HEK293 (cell line): ENCODE data around the gene LCA5L.
A peak's percentile ranks its signal among the peaks of the same experiment; 100 is the strongest.

Source experiments
- HOXA7 ChIP-seq: sonication (generic); formaldehyde crosslinking; IDR thresholded peaks from 2 replicates; pipeline ENCODE4 v1.8.1; 2022; ENCODE audit warnings: missing genetic modification reagents, borderline replicate concordance
- HOXD13 ChIP-seq: sonication (generic); formaldehyde crosslinking; IDR thresholded peaks from 2 replicates; pipeline ENCODE4 v1.8.0; 2022; ENCODE audit warnings: missing genetic modification reagents, borderline replicate concordance
- KLF16 ChIP-seq: fragments of 450-650 bp; formaldehyde crosslinking; IDR thresholded peaks from 2 replicates; pipeline ENCODE4 v1.5.1; 2017; ENCODE audit warnings: missing biosample characterization, missing genetic modification characterization
- KLF9 ChIP-seq: fragments of 450-650 bp; formaldehyde crosslinking; IDR thresholded peaks from 2 replicates; pipeline ENCODE4 v1.5.1; 2016; ENCODE audit warnings: missing biosample characterization, missing genetic modification characterization, low read depth
- OSR2 ChIP-seq: fragments of 450-650 bp; formaldehyde crosslinking; IDR thresholded peaks from 2 replicates; pipeline ENCODE4 v1.5.1; 2016; ENCODE audit warnings: missing biosample characterization, missing genetic modification characterization
- ZBTB20 ChIP-seq: fragments of 450-650 bp; formaldehyde crosslinking; IDR thresholded peaks from 2 replicates; pipeline ENCODE4 v1.5.1; 2016; ENCODE audit warnings: missing biosample characterization, missing genetic modification characterization
- ZFP69B ChIP-seq: fragments of 450-650 bp; formaldehyde crosslinking; IDR thresholded peaks from 2 replicates; pipeline ENCODE4 v1.5.1; 2016; ENCODE audit warnings: missing biosample characterization, missing genetic modification characterization
- ZNF112 ChIP-seq: fragments of 450-650 bp; formaldehyde crosslinking; IDR thresholded peaks from 2 replicates; pipeline ENCODE4 v1.5.0; 2017; ENCODE audit warnings: missing biosample characterization, missing genetic modification characterization
- ZNF114 ChIP-seq: fragments of 450-650 bp; formaldehyde crosslinking; IDR thresholded peaks from 2 replicates; pipeline ENCODE4 v1.5.0; 2017; ENCODE audit warnings: missing biosample characterization, missing genetic modification characterization
- ZNF157 ChIP-seq: fragments of 450-650 bp; formaldehyde crosslinking; IDR thresholded peaks from 2 replicates; pipeline ENCODE4 v1.5.1; 2016; ENCODE audit warnings: missing biosample characterization, missing genetic modification characterization
- ZNF248 ChIP-seq: fragments of 450-650 bp; formaldehyde crosslinking; IDR thresholded peaks from 2 replicates; pipeline ENCODE4 v1.5.1; 2017; ENCODE audit warnings: missing biosample characterization, missing genetic modification characterization
- ZNF426 ChIP-seq: fragments of 450-650 bp; formaldehyde crosslinking; IDR thresholded peaks from 2 replicates; pipeline ENCODE4 v1.5.1; 2017; ENCODE audit warnings: missing biosample characterization, missing genetic modification characterization, mild to moderate bottlenecking, inconsistent platforms, moderate library complexity
- ZNF521 ChIP-seq: fragments of 450-650 bp; formaldehyde crosslinking; IDR thresholded peaks from 2 replicates; pipeline ENCODE4 v1.5.1; 2017; ENCODE audit warnings: missing biosample characterization, mild to moderate bottlenecking, missing genetic modification characterization
- ZNF530 ChIP-seq: fragments of 450-650 bp; formaldehyde crosslinking; IDR thresholded peaks from 2 replicates; pipeline ENCODE4 v1.5.1; 2016; ENCODE audit warnings: low read depth, missing biosample characterization, missing genetic modification characterization
- ZNF549 ChIP-seq: fragments of 450-650 bp; IDR thresholded peaks from 2 replicates; pipeline ENCODE4 v1.5.1; 2018; ENCODE audit warnings: missing biosample characterization, missing genetic modification characterization, mild to moderate bottlenecking, inconsistent platforms, moderate library complexity
- ZNF555 ChIP-seq: fragments of 450-650 bp; formaldehyde crosslinking; conservative IDR thresholded peaks from 2 replicates; pipeline ENCODE4 v1.5.1; 2017; ENCODE audit warnings: missing biosample characterization, mild to moderate bottlenecking, missing genetic modification characterization, inconsistent platforms
- ZNF560 ChIP-seq: fragments of 450-650 bp; formaldehyde crosslinking; IDR thresholded peaks from 2 replicates; pipeline ENCODE4 v1.5.1; 2017; ENCODE audit warnings: missing biosample characterization, missing genetic modification characterization, borderline replicate concordance
- ZNF585B ChIP-seq: fragments of 450-650 bp; formaldehyde crosslinking; IDR thresholded peaks from 2 replicates; pipeline ENCODE4 v1.5.1; 2016; ENCODE audit warnings: missing biosample characterization, missing genetic modification characterization
- ZNF629 ChIP-seq: fragments of 450-650 bp; formaldehyde crosslinking; IDR thresholded peaks from 2 replicates; pipeline ENCODE4 v1.5.1; 2017; ENCODE audit warnings: missing biosample characterization, missing genetic modification characterization
- ZNF660 ChIP-seq: fragments of 450-650 bp; IDR thresholded peaks from 2 replicates; pipeline ENCODE4 v1.5.1; 2018; ENCODE audit warnings: missing biosample characterization, mild to moderate bottlenecking, missing genetic modification characterization
- TF ChIP-seq, protein P1 (sequence below): fragments of 450-650 bp; formaldehyde crosslinking; IDR thresholded peaks from 2 replicates; pipeline ENCODE4; 2016; ENCODE audit warnings: missing biosample characterization, missing genetic modification characterization
- TF ChIP-seq, protein P2 (sequence below): fragments of 450-650 bp; formaldehyde crosslinking; IDR thresholded peaks from 2 replicates; pipeline ENCODE4 v1.5.1; 2016; ENCODE audit warnings: missing biosample characterization, missing genetic modification characterization
- TF ChIP-seq, protein P3 (sequence below): fragments of 450-650 bp; IDR thresholded peaks from 2 replicates; pipeline ENCODE4 v1.5.1; 2018; ENCODE audit warnings: missing biosample characterization, mild to moderate bottlenecking, missing genetic modification characterization
- TF ChIP-seq, protein P4 (sequence below): fragments of 450-650 bp; formaldehyde crosslinking; IDR thresholded peaks from 2 replicates; pipeline ENCODE4 v1.5.1; 2017; ENCODE audit warnings: missing biosample characterization, missing genetic modification characterization
- TF ChIP-seq, protein P5 (sequence below): fragments of 450-650 bp; formaldehyde crosslinking; IDR thresholded peaks from 2 replicates; pipeline ENCODE4 v1.5.1; 2016; ENCODE audit warnings: missing biosample characterization, missing genetic modification characterization
- TF ChIP-seq, protein P6 (sequence below): fragments of 450-650 bp; formaldehyde crosslinking; IDR thresholded peaks from 2 replicates; pipeline ENCODE4 v1.5.1; 2016; ENCODE audit warnings: missing biosample characterization, missing genetic modification characterization

LCA5L gene

DNA sequence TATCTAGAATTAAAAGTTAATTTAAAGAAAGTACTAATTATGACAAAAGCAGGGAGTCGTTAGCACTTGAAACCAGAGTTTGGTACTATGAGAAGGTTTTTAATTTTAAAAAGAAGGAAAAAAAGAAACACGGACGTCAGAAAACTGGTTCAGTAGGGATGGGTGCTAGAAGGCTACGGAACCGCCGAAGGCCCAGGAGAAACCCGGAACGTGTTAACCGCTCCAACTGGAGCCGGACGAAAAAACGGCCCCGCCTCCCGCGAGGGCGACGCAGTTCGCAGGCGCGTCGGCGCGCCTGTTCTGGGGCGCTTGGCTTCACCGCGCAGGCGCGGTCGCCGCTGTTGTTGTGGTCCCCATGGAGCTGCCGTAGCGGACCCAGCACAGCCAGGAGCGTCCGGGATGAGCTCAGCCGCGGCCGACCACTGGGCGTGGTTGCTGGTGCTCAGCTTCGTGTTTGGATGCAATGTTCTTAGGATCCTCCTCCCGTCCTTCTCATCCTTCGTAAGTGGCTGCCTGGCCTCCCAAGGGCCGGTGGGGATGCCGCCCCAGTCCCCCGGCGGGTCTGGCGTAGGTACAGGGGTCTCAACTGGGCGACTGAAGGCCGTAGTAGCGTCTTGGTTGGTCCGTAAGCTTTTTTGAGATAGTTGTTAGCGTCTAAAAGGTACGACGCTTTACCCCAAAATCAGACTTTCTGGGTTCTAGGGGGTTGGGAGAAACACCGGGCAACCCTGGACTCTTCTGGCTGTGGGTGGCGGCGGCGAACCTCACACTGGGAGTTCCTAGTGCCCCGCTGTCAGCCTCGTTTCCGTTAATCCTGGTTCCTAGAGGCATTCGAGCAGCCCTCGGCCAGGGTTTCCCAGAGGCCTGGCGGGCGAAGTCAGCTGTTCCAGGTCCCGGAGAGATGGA is 65.3 kb downstream of the LCA5L start (continued):
- no peak for TF ChIP-seq ZNF585B (tag by site-specific recombination)
- no peak for TF ChIP-seq HOXA7 (CRISPR knock-in tag)
- TF ChIP-seq, protein P1, sequence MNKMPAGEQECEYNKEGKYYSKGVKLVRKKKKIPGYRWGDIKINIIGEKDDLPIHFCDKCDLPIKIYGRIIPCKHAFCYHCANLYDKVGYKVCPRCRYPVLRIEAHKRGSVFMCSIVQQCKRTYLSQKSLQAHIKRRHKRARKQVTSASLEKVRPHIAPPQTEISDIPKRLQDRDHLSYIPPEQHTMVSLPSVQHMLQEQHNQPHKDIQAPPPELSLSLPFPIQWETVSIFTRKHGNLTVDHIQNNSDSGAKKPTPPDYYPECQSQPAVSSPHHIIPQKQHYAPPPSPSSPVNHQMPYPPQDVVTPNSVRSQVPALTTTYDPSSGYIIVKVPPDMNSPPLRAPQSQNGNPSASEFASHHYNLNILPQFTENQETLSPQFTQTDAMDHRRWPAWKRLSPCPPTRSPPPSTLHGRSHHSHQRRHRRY (tag by site-specific recombination), result no peak
- TF ChIP-seq ZNF560 (tag by site-specific recombination), result no peak
- TF ChIP-seq, protein P2, sequence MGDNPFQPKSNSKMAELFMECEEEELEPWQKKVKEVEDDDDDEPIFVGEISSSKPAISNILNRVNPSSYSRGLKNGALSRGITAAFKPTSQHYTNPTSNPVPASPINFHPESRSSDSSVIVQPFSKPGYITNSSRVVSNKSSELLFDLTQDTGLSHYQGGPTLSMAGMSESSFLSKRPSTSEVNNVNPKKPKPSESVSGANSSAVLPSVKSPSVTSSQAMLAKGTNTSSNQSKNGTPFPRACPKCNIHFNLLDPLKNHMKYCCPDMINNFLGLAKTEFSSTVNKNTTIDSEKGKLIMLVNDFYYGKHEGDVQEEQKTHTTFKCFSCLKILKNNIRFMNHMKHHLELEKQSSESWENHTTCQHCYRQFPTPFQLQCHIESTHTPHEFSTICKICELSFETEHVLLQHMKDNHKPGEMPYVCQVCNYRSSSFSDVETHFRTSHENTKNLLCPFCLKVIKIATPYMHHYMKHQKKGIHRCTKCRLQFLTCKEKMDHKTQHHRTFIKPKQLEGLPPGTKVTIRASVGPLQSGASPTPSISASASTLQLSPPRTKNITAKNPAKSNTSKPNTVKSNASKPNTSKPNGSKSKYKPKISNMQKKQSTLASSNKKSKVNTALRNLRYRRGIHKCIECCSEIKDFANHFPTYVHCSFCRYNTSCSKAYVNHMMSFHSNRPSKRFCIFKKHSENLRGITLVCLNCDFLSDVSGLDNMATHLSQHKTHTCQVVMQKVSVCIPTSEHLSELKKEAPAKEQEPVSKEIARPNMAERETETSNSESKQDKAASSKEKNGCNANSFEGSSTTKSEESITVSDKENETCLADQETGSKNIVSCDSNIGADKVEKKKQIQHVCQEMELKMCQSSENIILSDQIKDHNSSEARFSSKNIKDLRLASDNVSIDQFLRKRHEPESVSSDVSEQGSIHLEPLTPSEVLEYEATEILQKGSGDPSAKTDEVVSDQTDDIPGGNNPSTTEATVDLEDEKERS, result no peak
- no peak for TF ChIP-seq ZNF426 (tag by site-specific recombination)
- no peak for TF ChIP-seq ZNF248
- TF ChIP-seq KLF9 (tag by site-specific recombination), result peak; percentile 89
- no peak for TF ChIP-seq KLF16 (tag by site-specific recombination)
- no peak for TF ChIP-seq ZNF530 (tag by site-specific recombination)
- TF ChIP-seq, protein P3, sequence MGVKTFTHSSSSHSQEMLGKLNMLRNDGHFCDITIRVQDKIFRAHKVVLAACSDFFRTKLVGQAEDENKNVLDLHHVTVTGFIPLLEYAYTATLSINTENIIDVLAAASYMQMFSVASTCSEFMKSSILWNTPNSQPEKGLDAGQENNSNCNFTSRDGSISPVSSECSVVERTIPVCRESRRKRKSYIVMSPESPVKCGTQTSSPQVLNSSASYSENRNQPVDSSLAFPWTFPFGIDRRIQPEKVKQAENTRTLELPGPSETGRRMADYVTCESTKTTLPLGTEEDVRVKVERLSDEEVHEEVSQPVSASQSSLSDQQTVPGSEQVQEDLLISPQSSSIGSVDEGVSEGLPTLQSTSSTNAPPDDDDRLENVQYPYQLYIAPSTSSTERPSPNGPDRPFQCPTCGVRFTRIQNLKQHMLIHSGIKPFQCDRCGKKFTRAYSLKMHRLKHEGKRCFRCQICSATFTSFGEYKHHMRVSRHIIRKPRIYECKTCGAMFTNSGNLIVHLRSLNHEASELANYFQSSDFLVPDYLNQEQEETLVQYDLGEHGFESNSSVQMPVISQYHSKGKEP (tag by site-specific recombination), result no peak; the same call in 1 of the 2 replicates
- TF ChIP-seq, protein P4, sequence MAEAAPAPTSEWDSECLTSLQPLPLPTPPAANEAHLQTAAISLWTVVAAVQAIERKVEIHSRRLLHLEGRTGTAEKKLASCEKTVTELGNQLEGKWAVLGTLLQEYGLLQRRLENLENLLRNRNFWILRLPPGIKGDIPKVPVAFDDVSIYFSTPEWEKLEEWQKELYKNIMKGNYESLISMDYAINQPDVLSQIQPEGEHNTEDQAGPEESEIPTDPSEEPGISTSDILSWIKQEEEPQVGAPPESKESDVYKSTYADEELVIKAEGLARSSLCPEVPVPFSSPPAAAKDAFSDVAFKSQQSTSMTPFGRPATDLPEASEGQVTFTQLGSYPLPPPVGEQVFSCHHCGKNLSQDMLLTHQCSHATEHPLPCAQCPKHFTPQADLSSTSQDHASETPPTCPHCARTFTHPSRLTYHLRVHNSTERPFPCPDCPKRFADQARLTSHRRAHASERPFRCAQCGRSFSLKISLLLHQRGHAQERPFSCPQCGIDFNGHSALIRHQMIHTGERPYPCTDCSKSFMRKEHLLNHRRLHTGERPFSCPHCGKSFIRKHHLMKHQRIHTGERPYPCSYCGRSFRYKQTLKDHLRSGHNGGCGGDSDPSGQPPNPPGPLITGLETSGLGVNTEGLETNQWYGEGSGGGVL, result no peak
- no peak for TF ChIP-seq ZNF549 (tag by site-specific recombination)
- TF ChIP-seq ZBTB20 (tag by site-specific recombination), result peak; percentile 77
- no peak for TF ChIP-seq HOXD13
- no peak for TF ChIP-seq ZNF114 (tag by site-specific recombination)
- no peak for TF ChIP-seq ZNF521
- TF ChIP-seq, protein P5, sequence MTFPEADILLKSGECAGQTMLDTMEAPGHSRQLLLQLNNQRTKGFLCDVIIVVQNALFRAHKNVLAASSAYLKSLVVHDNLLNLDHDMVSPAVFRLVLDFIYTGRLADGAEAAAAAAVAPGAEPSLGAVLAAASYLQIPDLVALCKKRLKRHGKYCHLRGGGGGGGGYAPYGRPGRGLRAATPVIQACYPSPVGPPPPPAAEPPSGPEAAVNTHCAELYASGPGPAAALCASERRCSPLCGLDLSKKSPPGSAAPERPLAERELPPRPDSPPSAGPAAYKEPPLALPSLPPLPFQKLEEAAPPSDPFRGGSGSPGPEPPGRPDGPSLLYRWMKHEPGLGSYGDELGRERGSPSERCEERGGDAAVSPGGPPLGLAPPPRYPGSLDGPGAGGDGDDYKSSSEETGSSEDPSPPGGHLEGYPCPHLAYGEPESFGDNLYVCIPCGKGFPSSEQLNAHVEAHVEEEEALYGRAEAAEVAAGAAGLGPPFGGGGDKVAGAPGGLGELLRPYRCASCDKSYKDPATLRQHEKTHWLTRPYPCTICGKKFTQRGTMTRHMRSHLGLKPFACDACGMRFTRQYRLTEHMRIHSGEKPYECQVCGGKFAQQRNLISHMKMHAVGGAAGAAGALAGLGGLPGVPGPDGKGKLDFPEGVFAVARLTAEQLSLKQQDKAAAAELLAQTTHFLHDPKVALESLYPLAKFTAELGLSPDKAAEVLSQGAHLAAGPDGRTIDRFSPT (tag by site-specific recombination), result no peak
- peak; percentile 21; the same call in 1 of the 2 replicates for TF ChIP-seq OSR2 (tag by site-specific recombination)
- TF ChIP-seq ZNF555 (tag by site-specific recombination), result no peak
- no peak for TF ChIP-seq ZNF660
- TF ChIP-seq ZNF112 (tag by site-specific recombination), result no peak
- peak; percentile 43; the same call in 1 of the 2 replicates for TF ChIP-seq ZFP69B (tag by site-specific recombination)
- TF ChIP-seq, protein P6, sequence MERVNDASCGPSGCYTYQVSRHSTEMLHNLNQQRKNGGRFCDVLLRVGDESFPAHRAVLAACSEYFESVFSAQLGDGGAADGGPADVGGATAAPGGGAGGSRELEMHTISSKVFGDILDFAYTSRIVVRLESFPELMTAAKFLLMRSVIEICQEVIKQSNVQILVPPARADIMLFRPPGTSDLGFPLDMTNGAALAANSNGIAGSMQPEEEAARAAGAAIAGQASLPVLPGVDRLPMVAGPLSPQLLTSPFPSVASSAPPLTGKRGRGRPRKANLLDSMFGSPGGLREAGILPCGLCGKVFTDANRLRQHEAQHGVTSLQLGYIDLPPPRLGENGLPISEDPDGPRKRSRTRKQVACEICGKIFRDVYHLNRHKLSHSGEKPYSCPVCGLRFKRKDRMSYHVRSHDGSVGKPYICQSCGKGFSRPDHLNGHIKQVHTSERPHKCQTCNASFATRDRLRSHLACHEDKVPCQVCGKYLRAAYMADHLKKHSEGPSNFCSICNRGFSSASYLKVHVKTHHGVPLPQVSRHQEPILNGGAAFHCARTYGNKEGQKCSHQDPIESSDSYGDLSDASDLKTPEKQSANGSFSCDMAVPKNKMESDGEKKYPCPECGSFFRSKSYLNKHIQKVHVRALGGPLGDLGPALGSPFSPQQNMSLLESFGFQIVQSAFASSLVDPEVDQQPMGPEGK, result peak; percentile 60
- TF ChIP-seq ZNF629 (tag by site-specific recombination), result peak; percentile 46
- TF ChIP-seq ZNF157 (tag by site-specific recombination), result no peak
